ENCODE data around the gene TJP2. TPM values are rescaled to one million over a fixed set of nuclear protein-coding genes. Genes with fewer than 3 reads are reported as not detected.

The TJP2 gene
- total RNA-seq, 4 donors from 2014 or later: 101 to 301 (median 152) TPM

GRCh38 chr9:69243116-69243515, 69.0 kb downstream of the TJP2 start:
- peaks cover 6 to 90% (median 12%) of the 10 kb centered on the region in 3 donors for H3K36me3 ChIP-seq
- H3K27ac ChIP-seq: no peak overlapping the region
- no peaks in the 10 kb centered on the region for H3K4me1 ChIP-seq
- H3K27me3 ChIP-seq: no peaks in the 10 kb centered on the region
- no peaks in the 10 kb centered on the region for H3K9me3 ChIP-seq
- H3K4me3 ChIP-seq: no peak overlapping the region
- TF ChIP-seq CTCF (IDR thresholded peaks at IDR 0.05) (no peak), POLR2A (IDR thresholded peaks at IDR 0.05) (no peak)
- intact Hi-C loops (cut with DNase I): no loop called here
- 65 to 73% methylated on average over 2 of the region's 2 CpGs for WGBS, 2 donors
- DNase-seq: no peak

- WGBS, 2 donors: 94 to 100% methylated on average over 2 of the region's 2 CpGs
- no peak for TF ChIP-seq POLR2A (IDR thresholded peaks at IDR 0.05)
- TF ChIP-seq CTCF (IDR thresholded peaks at IDR 0.05): no peak
- no peak overlapping the region for H3K27ac ChIP-seq
- H3K9me3 ChIP-seq: no peaks in the 10 kb centered on the region
- H3K4me3 ChIP-seq: no peak overlapping the region
- no peak for DNase-seq
- H3K4me1 ChIP-seq: no peaks in the 10 kb centered on the region
- peaks cover 4 to 88% (median 12%) of the 10 kb centered on the region in 3 donors for H3K36me3 ChIP-seq
- no peaks in the 10 kb centered on the region for H3K27me3 ChIP-seq
- intact Hi-C loops (cut with DNase I): no loop called here
Measured at GRCh38 chr9:69246629-69247028, 72.6 kb downstream of the TJP2 start.

GRCh38 chr9:69248005-69248404, 73.9 kb downstream of the TJP2 start:
- H3K36me3 ChIP-seq: peaks cover 4 to 88% (median 12%) of the 10 kb centered on the region in 3 donors
- TF ChIP-seq POLR2A (IDR thresholded peaks at IDR 0.05) (no peak), CTCF (IDR thresholded peaks at IDR 0.05) (no peak)

GRCh38 chr9:69249337-69249736, 75.3 kb downstream of the TJP2 start:
- WGBS, 2 donors: 58 to 87% methylated on average over 5 to 7 of the region's 7 CpGs
- Histone ChIP-seq H3K36me3 (peaks cover 4 to 97% (median 18%) of the 10 kb centered on the region in 3 donors), H3K4me3 (no peak overlapping the region), H3K27ac (no peak overlapping the region), H3K9me3 (no peaks in the 10 kb centered on the region), H3K4me1 (peaks cover 0 to 18% (median 8%) of the 10 kb centered on the region in 3 donors), H3K27me3 (no peaks in the 10 kb centered on the region)
- DNase-seq: no peak
- no peak for TF ChIP-seq POLR2A (IDR thresholded peaks at IDR 0.05)
- TF ChIP-seq CTCF (IDR thresholded peaks at IDR 0.05): no peak
- intact Hi-C loops (cut with DNase I): no loop called here

More at GRCh38 chr9:69248005-69248404, 73.9 kb downstream of the TJP2 start:
- Histone ChIP-seq H3K27ac (no peak overlapping the region), H3K4me1 (peaks cover 0 to 12% (median 8%) of the 10 kb centered on the region in 3 donors), H3K27me3 (no peaks in the 10 kb centered on the region), H3K9me3 (no peaks in the 10 kb centered on the region), H3K4me3 (no peak overlapping the region)
- DNase-seq: no peak
- intact Hi-C loops (cut with DNase I): no loop called here
- 95 to 98% methylated on average over 13 to 14 of the region's 22 CpGs for WGBS, 2 donors

- WGBS, 2 donors: 60 to 77% methylated on average over 3 of the region's 3 CpGs
- DNase-seq: no peak
- H3K4me1 ChIP-seq: peaks cover 0 to 18% (median 8%) of the 10 kb centered on the region in 3 donors
- H3K27me3 ChIP-seq: no peaks in the 10 kb centered on the region
- TF ChIP-seq CTCF (IDR thresholded peaks at IDR 0.05): no peak
- intact Hi-C loops (cut with DNase I): no loop called here
- H3K9me3 ChIP-seq: no peaks in the 10 kb centered on the region
- H3K4me3 ChIP-seq: no peak overlapping the region
- peaks cover 4 to 97% (median 18%) of the 10 kb centered on the region in 3 donors for H3K36me3 ChIP-seq
- no peak overlapping the region for H3K27ac ChIP-seq
Measured at GRCh38 chr9:69250681-69251080, 76.6 kb downstream of the TJP2 start.
